Retinal pigment epithelial cell (primary cell): ENCODE data around the gene AGBL2.
"Not testable (repeated sequence)": the region's sequence is repeated elsewhere in the genome, so short reads cannot be mapped to it uniquely, and the experiment has no call there.

Source experiments
- DNase-seq: peaks from one replicate; pipeline ENCODE4 v3.0.0-alpha.2; 2010; ENCODE audit warnings: low read depth
- H3K4me3 ChIP-seq: 2 replicates; pipeline ENCODE4 v1.5.1; 2011; ENCODE audit warnings: mild to moderate bottlenecking, low read length, control low read depth, moderate library complexity
- CTCF ChIP-seq: conservative IDR thresholded peaks from 2 replicates; pipeline ENCODE4 v1.5.1; 2011; ENCODE audit warnings: low read depth, low read length, control low read depth, inconsistent platforms

The AGBL2 gene

GRCh38 chr11:47667555-47667954 lies 47.6 kb downstream of the AGBL2 start:
- H3K4me3 ChIP-seq: no peak overlapping the region
- no peak for TF ChIP-seq CTCF
- no peak for DNase-seq

- no peak for TF ChIP-seq CTCF
- no peak overlapping the region for H3K4me3 ChIP-seq
- no peak for DNase-seq
These were observed 48.0 kb downstream of the AGBL2 start for GRCh38 chr11:47667135-47667534.

GRCh38 chr11:47664936-47665335 lies 50.2 kb downstream of the AGBL2 start:
- H3K4me3 ChIP-seq, DNase-seq: not testable (repeated sequence)

- TF ChIP-seq CTCF: no peak
- H3K4me3 ChIP-seq: no peak overlapping the region
- DNase-seq: no peak
These were observed 53.9 kb downstream of the AGBL2 start for GRCh38 chr11:47661245-47661644.

GRCh38 chr11:47659276-47659675 lies 55.9 kb downstream of the AGBL2 start:
- H3K4me3 ChIP-seq: no peak overlapping the region
- DNase-seq: no peak
- TF ChIP-seq CTCF: no peak

- DNase-seq: no peak
- no peak for TF ChIP-seq CTCF
- no peak overlapping the region for H3K4me3 ChIP-seq
These were observed 58.8 kb downstream of the AGBL2 start for GRCh38 chr11:47656260-47656885.

GRCh38 chr11:47651818-47652469 lies 63.2 kb downstream of the AGBL2 start:
- no peak overlapping the region for H3K4me3 ChIP-seq
- DNase-seq: no peak
- no peak for TF ChIP-seq CTCF
